ENCODE data around the gene KRTAP6-1.

KRTAP6-1 gene

DNA sequence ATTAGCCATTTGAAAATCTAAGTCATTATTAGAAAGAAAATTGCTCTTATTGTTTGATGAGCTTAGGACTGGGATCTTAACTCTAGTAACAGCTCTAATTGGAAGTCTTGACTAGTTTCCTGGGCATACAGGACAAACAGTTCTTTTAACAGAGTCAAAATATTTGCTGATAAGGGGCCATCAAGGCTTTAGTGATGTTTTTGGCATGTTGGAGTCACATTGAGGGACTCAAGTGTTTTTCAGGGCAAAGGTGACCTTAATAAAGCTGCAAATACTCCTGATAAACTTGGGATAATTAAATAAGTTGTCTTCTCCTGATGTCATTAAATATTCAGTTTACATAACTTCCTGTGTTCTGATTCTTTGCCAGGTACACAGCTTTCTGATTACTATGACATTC lies 46.1 kb downstream of the KRTAP6-1 start:
- DNase-seq = no peak

- DNase-seq = no peak
These were observed 50.1 kb downstream of the KRTAP6-1 start for GRCh38 chr21:30563630-30564029.
